ENCODE data around the gene NSMCE1.

GRCh38 chr16:27254262-27254811 is 14.2 kb downstream of the NSMCE1 start:
- TF ChIP-seq CTCF (IDR thresholded peaks at IDR 0.05; ENCODE audit: low read length) (no peak), EZH2 (optimal IDR thresholded peaks at IDR 0.05; ENCODE audit: low read depth, low read length) (no peak), EZH2phosphoT487 (IDR thresholded peaks at IDR 0.05; ENCODE audit: low read length) (no peak)
